Common myeloid progenitor, CD34-positive (primary cell): ENCODE results near the gene ATP2A2.

Experiments
- CTCF ChIA-PET: fragments of 350-600 bp; sonication (Branson Sonifier 250); formaldehyde crosslinking; loops from one replicate; lab custom pipeline; 2021; ENCODE audit warnings: antibody characterized with exemption; lab: Charles Lee
- POLR2A ChIA-PET: fragments of 350-600 bp; sonication (Branson Sonifier 250); formaldehyde crosslinking; loops from one replicate; lab custom pipeline; 2021; ENCODE audit warnings: antibody characterized with exemption; lab: Charles Lee
- DNase-seq, 3 donors: peaks; one replicate each; pipeline versions ENCODE4 v3.0.0 to v3.0.0-alpha.2; 2013
- H3K27ac ChIP-seq, 2 experiments: 1 replicate in 1 of 2; 2 replicates in 1 of 2; pipeline ENCODE4 v1.7.0; 2013; ENCODE audit warnings: inconsistent platforms in 2 of 2, low read length in 2 of 2, mild to moderate bottlenecking in 2 of 2, low read depth in 1 of 2, moderate library complexity in 1 of 2; ENCODE audit not compliant: severe bottlenecking in 2 of 2, insufficient read depth in 1 of 2, poor library complexity in 1 of 2
- H3K27me3 ChIP-seq, 5 experiments: replicated peaks in 2 of 5; 1 replicate in 3 of 5; 2 replicates in 2 of 5; pipeline versions ENCODE4 v1.6.1 to v1.7.0; 2013; ENCODE audit warnings: low read length in 4 of 5, mild to moderate bottlenecking in 2 of 5, moderate library complexity in 2 of 5, inconsistent platforms in 1 of 5; ENCODE audit not compliant: insufficient read depth in 5 of 5, control insufficient read depth in 4 of 5
- H3K36me3 ChIP-seq, 4 experiments: 1 replicate in 2 of 4; 2 replicates in 2 of 4; pipeline versions ENCODE4 v1.6.1 to v1.7.0; 2013; ENCODE audit warnings: low read length in 3 of 4, control low read depth in 1 of 4, mild to moderate bottlenecking in 1 of 4; ENCODE audit not compliant: control insufficient read depth in 4 of 4, insufficient read depth in 4 of 4
- H3K4me1 ChIP-seq, 4 experiments: 1 replicate in 3 of 4; 2 replicates in 1 of 4; pipeline versions ENCODE4 v1.6.1 to v1.7.1; 2013; ENCODE audit warnings: low read length in 3 of 4, mild to moderate bottlenecking in 3 of 4, control low read depth in 1 of 4, inconsistent platforms in 1 of 4, moderate library complexity in 1 of 4; ENCODE audit not compliant: control insufficient read depth in 4 of 4, insufficient read depth in 4 of 4; ENCODE audit errors: control extremely low read depth in 1 of 4
- H3K4me3 ChIP-seq, 7 experiments: 1 replicate in 4 of 7; 2 replicates in 3 of 7; pipeline versions ENCODE4 v1.5.1 to v1.7.0; 2013; ENCODE audit warnings: mild to moderate bottlenecking in 7 of 7, low read length in 6 of 7, moderate library complexity in 6 of 7, inconsistent platforms in 2 of 7, low read depth in 2 of 7, control low read depth in 1 of 7; ENCODE audit not compliant: insufficient read depth in 4 of 7, control insufficient read depth in 1 of 7; ENCODE audit errors: extremely low read depth in 1 of 7
- H3K9me3 ChIP-seq, 5 experiments: 1 replicate in 4 of 5; 2 replicates in 1 of 5; pipeline versions ENCODE4 v1.6.1 to v1.7.1; 2013; ENCODE audit warnings: low read length in 4 of 5, mild to moderate bottlenecking in 2 of 5, inconsistent platforms in 1 of 5, low read depth in 1 of 5, moderate library complexity in 1 of 5; ENCODE audit not compliant: control insufficient read depth in 4 of 5, insufficient read depth in 2 of 5; ENCODE audit errors: control extremely low read depth in 1 of 5
- WGBS: methylation state at CpG from one replicate; pipeline ENCODE4 v1.1.5; 2013; ENCODE audit not compliant: insufficient coverage; 5-methylcytosine and 5-hydroxymethylcytosine counted together

The ATP2A2 gene

GRCh38 chr12:110281549-110282299, 677 bp downstream of the ATP2A2 start:
- H3K4me1 ChIP-seq = peaks cover 28 to 47% (median 39%) of the 10 kb centered on the region in 4 experiments

DNA sequence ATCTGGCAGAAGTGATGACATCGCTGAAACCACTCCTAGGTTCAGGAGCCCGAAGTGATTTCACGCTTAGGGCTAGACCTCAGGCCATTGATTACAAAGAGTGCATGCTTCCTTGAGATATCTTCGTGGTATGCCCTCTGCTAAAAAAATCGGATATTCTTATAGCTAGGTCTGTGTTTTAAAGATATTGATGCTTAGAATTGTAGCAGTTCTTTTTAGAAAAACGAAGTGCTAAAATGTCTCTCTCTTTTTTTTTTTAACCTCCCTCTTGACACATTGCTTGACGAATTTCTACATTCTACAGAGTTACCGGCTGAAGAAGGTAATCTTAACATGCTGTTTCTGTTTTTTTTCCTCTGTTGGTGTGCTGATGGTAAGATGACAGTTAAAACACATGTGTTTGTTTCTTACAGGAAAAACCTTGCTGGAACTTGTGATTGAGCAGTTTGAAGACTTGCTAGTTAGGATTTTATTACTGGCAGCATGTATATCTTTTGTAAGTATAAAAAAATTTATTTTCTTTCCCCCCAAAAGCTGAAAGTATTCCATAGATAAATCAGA, 1.3 kb downstream of the ATP2A2 start:
- 0% methylated on average over 4 of the region's 8 CpGs for WGBS
- peak overlapping the region; percentile 84 to 93 for H3K27ac ChIP-seq
- no peaks in the 10 kb centered on the region for H3K9me3 ChIP-seq
- CTCF ChIA-PET = interaction anchor here (0.7 to 1.6 kb wide), 5 partner anchors 10 to 181 kb away, joined by 3 to 7 read pairs (median 3); no protein-coding TSS in a partner anchor
- H3K36me3 ChIP-seq = peaks cover 0 to 22% (median 15%) of the 10 kb centered on the region in 4 experiments
- peaks cover 28 to 47% (median 39%) of the 10 kb centered on the region in 4 experiments for H3K4me1 ChIP-seq
- H3K4me3 ChIP-seq = peak overlapping the region; percentile 63 to 92 (median 87)
- DNase-seq = peak; percentile 49 to 81 (median 67)
- POLR2A ChIA-PET = interaction anchor here (0.7 to 1.3 kb wide), 4 partner anchors 8 to 276 kb away, joined by 3 to 5 read pairs (median 3); no protein-coding TSS in a partner anchor
- H3K27me3 ChIP-seq = no peaks in the 10 kb centered on the region

More at GRCh38 chr12:110281549-110282299, 677 bp downstream of the ATP2A2 start:
- Histone ChIP-seq H3K9me3 (no peaks in the 10 kb centered on the region), H3K4me3 (peak overlapping the region; percentile 63 to 92 (median 87)), H3K27me3 (no peaks in the 10 kb centered on the region), H3K27ac (peak overlapping the region; percentile 84 to 93), H3K36me3 (peaks cover 0 to 22% (median 13%) of the 10 kb centered on the region in 4 experiments)
- CTCF ChIA-PET = interaction anchor here (1.1 to 1.6 kb wide), 3 partner anchors 11 to 150 kb away, joined by 3 to 7 read pairs (median 3); no protein-coding TSS in a partner anchor
- peak in 1 of 3 donors; percentile 54 for DNase-seq
- WGBS = under 1% methylated on average over 69 of the region's 82 CpGs
- POLR2A ChIA-PET = interaction anchor here (0.7 to 1.3 kb wide), 5 partner anchors 8 to 275 kb away, joined by 3 to 5 read pairs (median 3); no protein-coding TSS in a partner anchor

DNA sequence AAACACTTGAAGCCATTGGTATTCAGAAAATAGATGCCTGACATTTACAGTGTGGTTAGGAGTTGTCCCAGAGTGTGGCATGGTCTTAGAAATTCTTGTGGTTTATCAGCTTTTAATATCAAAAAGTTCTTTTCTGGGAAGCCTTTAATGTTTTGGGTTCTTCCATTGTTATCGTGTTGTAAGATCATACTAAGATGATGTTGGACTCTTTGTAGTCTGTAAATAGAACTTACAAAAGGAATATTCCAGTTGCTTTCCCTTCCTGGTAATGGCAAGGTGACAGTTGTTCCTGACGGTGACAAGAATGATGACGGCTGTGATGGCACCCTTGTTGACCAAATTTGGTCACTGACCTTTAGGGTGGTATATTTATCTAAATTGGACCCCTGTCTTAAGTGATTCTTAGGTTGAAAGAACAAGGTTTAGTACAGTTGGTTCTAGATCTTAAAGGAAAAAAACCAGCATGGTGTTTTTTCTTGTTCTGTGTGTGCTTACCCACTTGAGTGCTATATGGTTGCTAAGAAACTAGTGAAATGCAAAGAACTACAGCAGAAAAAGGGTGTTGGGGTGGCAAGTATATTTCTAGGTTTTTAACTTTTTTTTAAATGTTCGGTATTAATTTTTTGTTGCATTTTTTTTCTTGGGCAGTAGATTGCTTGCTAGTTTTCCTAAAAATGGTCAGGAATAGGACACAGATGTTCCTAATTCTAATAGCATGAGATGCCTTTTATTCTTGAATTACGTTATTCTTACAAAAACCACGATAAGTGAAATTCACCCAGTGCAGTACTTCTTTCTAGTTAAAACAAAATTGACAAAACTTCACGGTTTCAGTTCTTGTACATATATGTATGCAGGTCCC, 2.1 kb downstream of the ATP2A2 start:
- no peaks in the 10 kb centered on the region for H3K9me3 ChIP-seq
- H3K27me3 ChIP-seq = no peaks in the 10 kb centered on the region
- H3K4me3 ChIP-seq = peak overlapping the region in 6 of 7 experiments; percentile 75 to 92 (median 87)
- ChIA-PET CTCF (interaction anchor here (0.7 to 2.0 kb wide), 6 partner anchors 10 to 182 kb away, joined by 3 to 9 read pairs (median 4); no protein-coding TSS in a partner anchor), POLR2A (no interaction called here)
- 81% methylated on average over 3 of the region's 7 CpGs for WGBS
- peak in 2 of 3 donors; percentile 25 to 38 for DNase-seq
- H3K4me1 ChIP-seq = peaks cover 28 to 47% (median 39%) of the 10 kb centered on the region in 4 experiments
- peak overlapping the region in 1 of 2 experiments; percentile 93 for H3K27ac ChIP-seq
- H3K36me3 ChIP-seq = peaks cover 0 to 22% (median 19%) of the 10 kb centered on the region in 4 experiments

DNA sequence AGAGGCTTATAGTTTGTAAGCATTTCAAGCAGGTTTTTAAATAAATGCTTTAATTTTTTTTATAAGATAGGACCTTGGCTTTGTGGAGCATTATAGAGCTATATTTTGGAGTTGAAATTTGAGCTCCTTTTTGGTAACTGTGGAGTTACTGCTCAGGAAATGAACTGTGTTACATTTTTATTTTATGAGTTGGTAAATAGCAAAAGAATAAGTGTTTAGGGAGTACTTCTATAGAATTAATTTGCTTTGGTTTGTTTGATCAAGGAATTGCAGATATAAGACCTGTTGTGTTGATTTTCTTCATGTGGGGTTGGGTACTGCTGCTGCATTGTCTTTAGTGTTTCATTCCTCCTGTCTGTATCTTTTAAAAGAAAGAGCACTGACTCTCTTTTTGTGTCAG, 3.5 kb downstream of the ATP2A2 start:
- peak overlapping the region in 3 of 7 experiments; percentile 54 to 90 (median 87) for H3K4me3 ChIP-seq
- no peak for DNase-seq
- POLR2A ChIA-PET = interaction anchor here (0.5 kb wide), 1 partner anchor 470 kb away, joined by 3 read pairs; no protein-coding TSS in a partner anchor
- no peaks in the 10 kb centered on the region for H3K27me3 ChIP-seq
- CTCF ChIA-PET = interaction anchor here (1.0 to 2.0 kb wide), 3 partner anchors 8 to 147 kb away, joined by 3 to 9 read pairs (median 4); no protein-coding TSS in a partner anchor
- peaks cover 5 to 31% (median 23%) of the 10 kb centered on the region in 4 experiments for H3K36me3 ChIP-seq
- H3K27ac ChIP-seq = peak overlapping the region; percentile 32 to 41
- H3K9me3 ChIP-seq = no peaks in the 10 kb centered on the region
- H3K4me1 ChIP-seq = peaks cover 28 to 51% (median 39%) of the 10 kb centered on the region in 4 experiments

DNA sequence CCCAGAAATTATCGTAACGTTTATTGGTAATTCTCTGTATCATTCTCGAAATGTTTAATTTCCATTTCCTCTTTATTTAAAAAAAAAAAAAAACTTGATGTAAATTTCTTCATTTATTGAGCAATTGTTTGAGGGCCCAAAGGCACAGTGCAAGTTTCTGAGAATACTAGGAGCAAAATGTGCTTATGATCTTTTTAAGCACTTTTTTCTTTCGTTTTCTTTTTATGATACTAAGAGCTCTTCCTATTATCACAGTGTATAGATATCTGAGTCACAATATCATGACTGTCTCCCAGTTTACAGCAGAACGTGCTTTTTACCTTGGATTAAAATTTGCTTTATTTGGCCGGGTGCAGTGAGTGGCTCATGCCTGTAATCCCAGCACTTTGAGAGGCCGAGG, 5.6 kb downstream of the ATP2A2 start:
- Histone ChIP-seq H3K27ac (no peak overlapping the region), H3K27me3 (no peaks in the 10 kb centered on the region), H3K9me3 (no peaks in the 10 kb centered on the region), H3K4me3 (no peak overlapping the region), H3K4me1 (peaks cover 26 to 42% (median 32%) of the 10 kb centered on the region in 4 experiments), H3K36me3 (peaks cover 8 to 47% (median 38%) of the 10 kb centered on the region in 4 experiments)
- POLR2A ChIA-PET = interaction anchor here (0.6 to 0.7 kb wide), 2 partner anchors 25 to 56 kb away, joined by 3 to 5 read pairs; no protein-coding TSS in a partner anchor
- WGBS = 100% methylated on average over 2 of the region's 7 CpGs
- no peak for DNase-seq
- CTCF ChIA-PET = interaction anchor here (0.6 to 1.2 kb wide), 3 partner anchors 9 to 204 kb away, joined by 3 to 4 read pairs (median 4); no protein-coding TSS in a partner anchor

GRCh38 chr12:110287986-110288385, 6.9 kb downstream of the ATP2A2 start:
- CTCF ChIA-PET = interaction anchor here (1.1 kb wide), 2 partner anchors 28 to 143 kb away, joined by 3 to 5 read pairs; no protein-coding TSS in a partner anchor
- Histone ChIP-seq H3K4me3 (no peak overlapping the region), H3K27me3 (no peaks in the 10 kb centered on the region), H3K9me3 (no peaks in the 10 kb centered on the region), H3K27ac (no peak overlapping the region), H3K36me3 (peaks cover 8 to 60% (median 46%) of the 10 kb centered on the region in 4 experiments), H3K4me1 (peaks cover 17 to 29% (median 24%) of the 10 kb centered on the region in 4 experiments)
- no peak for DNase-seq
- POLR2A ChIA-PET = no interaction called here
- WGBS = 80% methylated on average over 1 of the region's 3 CpGs
